HepG2 (cell line): Measurements from ENCODE around the gene ASTN2. TPM values are rescaled to one million over a fixed set of nuclear protein-coding genes. Genes with fewer than 3 reads are reported as not detected.

ENCODE experiments used
- ATAC-seq: fragments of 200-7000 bp; cut with Tn5 transposase; 3 replicates; pipeline ENCODE4 v1.9.1; 2020; ENCODE audit warnings: mild to moderate bottlenecking, moderate library complexity
- BruUV-seq: library from RNA; stranded (reverse); fragments of 400-500 nt; replicated peaks from 2 replicates; lab custom pipeline; 2021; lab: Mats Ljungman, UMichigan
- CTCF ChIA-PET: fragments of 300-600 bp; formaldehyde crosslinking; extraction: SDS; loops from one replicate; lab custom pipeline; 2021; ENCODE audit warnings: low total read pairs, inconsistent platforms, low intra/inter-chr PET ratio; lab: Yijun Ruan, JAX
- POLR2A ChIA-PET: fragments of 350-600 bp; sonication (Branson Sonifier 250); formaldehyde crosslinking; loops from one replicate; lab custom pipeline; 2020; ENCODE audit warnings: antibody characterized with exemption, inconsistent platforms; lab: Yijun Ruan, JAX
- DNase-seq: peaks from one replicate; pipeline ENCODE4 v3.0.0-alpha.2; 2015; ENCODE audit warnings: low spot score
- FAIRE-seq: peaks from 3 replicates; lab custom pipeline; 2011; peaks lifted over from hg19 to GRCh38; lab: Jason Lieb, UNC
- H2AFZ ChIP-seq: one replicate; pipeline ENCODE4 v1.6.1; 2011; ENCODE audit warnings: low read length, inconsistent platforms
- H3K27ac ChIP-seq: fragments of 300-600 bp; 3 replicates; pipeline ENCODE4 v1.8.0; 2011; ENCODE audit warnings: mixed run types, mild to moderate bottlenecking, mixed read lengths, low read length, inconsistent platforms; ENCODE audit not compliant: insufficient read depth; ENCODE audit errors: extremely low read length
- H3K27me3 ChIP-seq, 2 experiments: fragments of 200-600 bp in 1 of 2; 2 replicates in 1 of 2; 3 replicates in 1 of 2; pipeline versions ENCODE4 v1.6.0 to v1.8.0; 2011; ENCODE audit warnings: low read length in 2 of 2, mild to moderate bottlenecking in 2 of 2, moderate library complexity in 2 of 2, inconsistent platforms in 1 of 2; ENCODE audit not compliant: insufficient read depth in 2 of 2, control insufficient read depth in 1 of 2
- H3K36me3 ChIP-seq, 2 experiments: fragments of 200-600 bp in 1 of 2; replicated peaks in 1 of 2; 2 replicates in 1 of 2; 3 replicates in 1 of 2; pipeline versions ENCODE4 v1.5.1 to v1.8.0; 2011; ENCODE audit warnings: low read length in 2 of 2, inconsistent platforms in 1 of 2; ENCODE audit not compliant: insufficient read depth in 2 of 2, control insufficient read depth in 1 of 2
- H3K4me1 ChIP-seq: 2 replicates; pipeline ENCODE4 v1.5.1; 2012; ENCODE audit warnings: low read length, inconsistent platforms; ENCODE audit not compliant: insufficient read depth
- H3K4me2 ChIP-seq: 2 replicates; pipeline ENCODE4 v1.6.0; 2011; ENCODE audit warnings: low read depth, low read length, inconsistent platforms
- H3K4me3 ChIP-seq, 3 experiments: fragments of 200-600 bp in 1 of 3; sonication (generic), shearing (Covaris generic) in 1 of 3; replicated peaks in 1 of 3; 2 replicates each; pipeline ENCODE4 v1.5.1; 2011 to 2016; ENCODE audit warnings: low read length in 3 of 3, inconsistent platforms in 2 of 3, low read depth in 2 of 3, mild to moderate bottlenecking in 2 of 3, control low read depth in 1 of 3, mixed read lengths in 1 of 3; ENCODE audit not compliant: insufficient read depth in 1 of 3
- H3K79me2 ChIP-seq: one replicate; pipeline ENCODE4 v1.6.1; 2011; ENCODE audit warnings: low read length, inconsistent platforms; ENCODE audit not compliant: insufficient read depth
- H3K9ac ChIP-seq: 2 replicates; pipeline ENCODE4 v1.6.0; 2011; ENCODE audit warnings: mild to moderate bottlenecking, low read depth, low read length, inconsistent platforms; ENCODE audit not compliant: insufficient read depth
- H3K9me3 ChIP-seq: 2 replicates; pipeline ENCODE4 v1.5.1; 2012; ENCODE audit warnings: mild to moderate bottlenecking, low read length
- H4K20me1 ChIP-seq: 2 replicates; pipeline ENCODE4 v1.6.0; 2011; ENCODE audit warnings: inconsistent platforms, mild to moderate bottlenecking, low read length, moderate library complexity; ENCODE audit not compliant: insufficient read depth
- AKAP8 ChIP-seq: sonication (generic); formaldehyde crosslinking; IDR thresholded peaks from 2 replicates; pipeline ENCODE4 v1.5.1; 2020; ENCODE audit warnings: mild to moderate bottlenecking, missing genetic modification reagents
- HHEX ChIP-seq: IDR thresholded peaks from 2 replicates; pipeline ENCODE4 v1.6.1; 2016; ENCODE audit warnings: control low read depth
- HNRNPUL1 ChIP-seq: fragments of 200-400 bp; formaldehyde crosslinking; IDR thresholded peaks from 2 replicates; pipeline ENCODE4 v1.6.1; 2017; ENCODE audit warnings: low read depth, mild to moderate bottlenecking, low read length, moderate library complexity
- KAT8 ChIP-seq: IDR thresholded peaks from 2 replicates; pipeline ENCODE4 v1.6.1; 2016; ENCODE audit warnings: missing genetic modification reagents, missing compliant biosample characterization
- MTA3 ChIP-seq: sonication (generic); formaldehyde crosslinking; IDR thresholded peaks from 2 replicates; pipeline ENCODE4 v1.4.0; 2020; ENCODE audit warnings: missing genetic modification reagents
- SMC3 ChIP-seq: IDR thresholded peaks from 2 replicates; pipeline ENCODE4 v1.6.1; 2011; ENCODE audit warnings: low read length, improper control_type of control experiment
- ZKSCAN8 ChIP-seq: IDR thresholded peaks from 2 replicates; pipeline ENCODE4 v1.6.1; 2016; ENCODE audit warnings: borderline replicate concordance, missing genetic modification reagents, missing compliant biosample characterization
- ZNF496 ChIP-seq: sonication (generic); formaldehyde crosslinking; IDR thresholded peaks from 2 replicates; pipeline ENCODE4 v1.8.1; 2023; ENCODE audit warnings: mild to moderate bottlenecking, moderate library complexity, missing genetic modification reagents; ENCODE audit not compliant: insufficient replicate concordance
- ZNF605 ChIP-seq: sonication (generic); formaldehyde crosslinking; IDR thresholded peaks from 2 replicates; pipeline ENCODE4 v1.8.0; 2022; ENCODE audit warnings: mild to moderate bottlenecking, missing genetic modification reagents
- ZNF674 ChIP-seq: sonication (generic); formaldehyde crosslinking; IDR thresholded peaks from 2 replicates; pipeline ENCODE4 v1.5.0; 2020; ENCODE audit warnings: low read depth, mild to moderate bottlenecking, missing genetic modification reagents
- ZNF780A ChIP-seq: sonication (generic); formaldehyde crosslinking; IDR thresholded peaks from 2 replicates; pipeline ENCODE4 v1.8.0; 2022; ENCODE audit warnings: mild to moderate bottlenecking, missing genetic modification reagents, moderate library complexity
- WGBS: methylation state at CpG from one replicate; pipeline ENCODE4 v1.1.6; 2017; ENCODE audit warnings: low lambda C conversion rate; 5-methylcytosine and 5-hydroxymethylcytosine counted together
- in situ Hi-C: cut with HindIII; loops from 2 replicates; pipeline ENCODE4 v1.10.0; 2017; ENCODE audit warnings: low pct_unique_long_range_greater_than_20kb; ENCODE audit not compliant: extremely low pct_ligation_motif_present
- intact Hi-C: fragments of 100-400 bp; cut with micrococcal nuclease; formaldehyde crosslinking; loops from one replicate; pipeline ENCODE4 v1.10.0; 2022; ENCODE audit not compliant: unreplicated experiment
- polyA plus RNA-seq, 8 experiments: library from polyadenylated mRNA; depleted of rRNA in 3 of 8; stranded (reverse) in 7 of 8; unstranded in 1 of 8; fragments of >200 nt; fragmentation: Illumina TruSeq in 4 of 8; extraction: Trizol in 4 of 8; gene quantifications; 2 replicates each; pipeline versions ENCODE4 v1.2.1 to v1.2.3, GENCODE V29; 2011 to 2016; ENCODE audit warnings: low read depth in 4 of 8, missing spikeins in 1 of 8, mixed read lengths in 1 of 8; ENCODE audit not compliant: insufficient read depth in 1 of 8
- total RNA-seq, 5 experiments: library from RNA; depleted of rRNA; stranded (reverse); fragments of >200 nt; fragmentation: Illumina TruSeq; extraction: Trizol; gene quantifications; 2 replicates each; pipeline ENCODE4 v1.2.3, GENCODE V29; 2016; ENCODE audit warnings: low read depth in 1 of 5
- TF ChIP-seq, protein P1 (sequence below): sonication (generic); formaldehyde crosslinking; IDR thresholded peaks from 2 replicates; pipeline ENCODE4 v1.4.0; 2020; ENCODE audit warnings: missing genetic modification reagents, borderline replicate concordance
- TF ChIP-seq, protein P2 (sequence below): sonication (generic); formaldehyde crosslinking; IDR thresholded peaks from 2 replicates; pipeline ENCODE4 v1.5.1; 2020; ENCODE audit warnings: missing genetic modification reagents, mild to moderate bottlenecking, borderline replicate concordance
- TF ChIP-seq, protein P3 (sequence below): sonication (generic); formaldehyde crosslinking; IDR thresholded peaks from 2 replicates; pipeline ENCODE4 v1.8.1; 2023; ENCODE audit warnings: missing genetic modification reagents, inconsistent platforms, borderline replicate concordance
- TF ChIP-seq, protein P4 (sequence below): sonication (generic); formaldehyde crosslinking; IDR thresholded peaks from 2 replicates; pipeline ENCODE4 v1.4.0; 2020; ENCODE audit warnings: missing genetic modification reagents, borderline replicate concordance

Gene ASTN2
- total and polyA plus RNA-seq, 2 of the 13 experiments (the other 11 are each of a cell fraction or from before 2014, with no cell fraction given): 5.2 to 13.5 TPM

DNA sequence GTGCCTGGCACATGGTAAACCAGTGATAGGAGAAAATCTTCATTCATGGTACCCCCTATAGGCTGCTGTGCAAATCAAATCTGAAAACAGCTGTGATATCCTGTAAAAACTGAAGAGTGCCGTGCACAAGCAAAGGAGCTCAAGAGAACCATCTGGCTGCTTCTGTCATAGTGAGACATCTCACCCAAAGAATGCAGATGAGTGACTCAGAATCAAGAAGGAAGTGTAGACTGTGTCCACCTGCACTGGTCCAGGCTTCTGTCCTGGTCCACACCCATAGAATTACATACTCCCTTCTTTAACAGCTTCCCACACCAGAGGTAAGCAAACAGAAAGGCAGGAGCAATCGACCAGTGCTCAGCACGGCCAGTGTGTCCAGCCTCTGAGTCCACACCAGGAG lies 195.9 kb downstream of the ASTN2 start:
- in situ Hi-C loops: no loop called here
- no peaks in the 10 kb centered on the region for H3K79me2 ChIP-seq
- H3K4me3 ChIP-seq: no peak overlapping the region

More for the DNA sequence above, 195.9 kb downstream of the ASTN2 start:
- H3K9me3 ChIP-seq: no peaks in the 10 kb centered on the region
- H3K9ac ChIP-seq: no peak overlapping the region
- H3K4me1 ChIP-seq: no peaks in the 10 kb centered on the region
- DNase-seq (no peak), FAIRE-seq (no peak), ATAC-seq (no peak)
- H3K27ac ChIP-seq: no peak overlapping the region
- no peaks in the 10 kb centered on the region for H3K27me3 ChIP-seq
- POLR2A ChIA-PET: no interaction called here
- intact Hi-C loops: no loop called here
- TF ChIP-seq ZKSCAN8 (CRISPR knock-in tag) (no peak), ZNF674 (no peak), HHEX (CRISPR knock-in tag) (no peak), HNRNPUL1 (no peak), SMC3 (no peak), AKAP8 (CRISPR knock-in tag) (no peak), KAT8 (no peak), ZNF496 (CRISPR knock-in tag) (no peak), ZNF605 (CRISPR knock-in tag) (no peak), ZNF780A (CRISPR knock-in tag) (no peak), MTA3 (CRISPR knock-in tag) (no peak)
- TF ChIP-seq, protein P1, sequence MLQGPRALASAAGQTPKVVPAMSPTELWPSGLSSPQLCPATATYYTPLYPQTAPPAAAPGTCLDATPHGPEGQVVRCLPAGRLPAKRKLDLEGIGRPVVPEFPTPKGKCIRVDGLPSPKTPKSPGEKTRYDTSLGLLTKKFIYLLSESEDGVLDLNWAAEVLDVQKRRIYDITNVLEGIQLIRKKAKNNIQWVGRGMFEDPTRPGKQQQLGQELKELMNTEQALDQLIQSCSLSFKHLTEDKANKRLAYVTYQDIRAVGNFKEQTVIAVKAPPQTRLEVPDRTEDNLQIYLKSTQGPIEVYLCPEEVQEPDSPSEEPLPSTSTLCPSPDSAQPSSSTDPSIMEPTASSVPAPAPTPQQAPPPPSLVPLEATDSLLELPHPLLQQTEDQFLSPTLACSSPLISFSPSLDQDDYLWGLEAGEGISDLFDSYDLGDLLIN (CRISPR knock-in tag): no peak
- TF ChIP-seq, protein P2, sequence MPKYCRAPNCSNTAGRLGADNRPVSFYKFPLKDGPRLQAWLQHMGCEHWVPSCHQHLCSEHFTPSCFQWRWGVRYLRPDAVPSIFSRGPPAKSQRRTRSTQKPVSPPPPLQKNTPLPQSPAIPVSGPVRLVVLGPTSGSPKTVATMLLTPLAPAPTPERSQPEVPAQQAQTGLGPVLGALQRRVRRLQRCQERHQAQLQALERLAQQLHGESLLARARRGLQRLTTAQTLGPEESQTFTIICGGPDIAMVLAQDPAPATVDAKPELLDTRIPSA (CRISPR knock-in tag): no peak
- TF ChIP-seq, protein P3, sequence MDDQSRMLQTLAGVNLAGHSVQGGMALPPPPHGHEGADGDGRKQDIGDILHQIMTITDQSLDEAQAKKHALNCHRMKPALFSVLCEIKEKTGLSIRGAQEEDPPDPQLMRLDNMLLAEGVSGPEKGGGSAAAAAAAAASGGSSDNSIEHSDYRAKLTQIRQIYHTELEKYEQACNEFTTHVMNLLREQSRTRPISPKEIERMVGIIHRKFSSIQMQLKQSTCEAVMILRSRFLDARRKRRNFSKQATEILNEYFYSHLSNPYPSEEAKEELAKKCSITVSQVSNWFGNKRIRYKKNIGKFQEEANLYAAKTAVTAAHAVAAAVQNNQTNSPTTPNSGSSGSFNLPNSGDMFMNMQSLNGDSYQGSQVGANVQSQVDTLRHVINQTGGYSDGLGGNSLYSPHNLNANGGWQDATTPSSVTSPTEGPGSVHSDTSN: no peak
- TF ChIP-seq, protein P4, sequence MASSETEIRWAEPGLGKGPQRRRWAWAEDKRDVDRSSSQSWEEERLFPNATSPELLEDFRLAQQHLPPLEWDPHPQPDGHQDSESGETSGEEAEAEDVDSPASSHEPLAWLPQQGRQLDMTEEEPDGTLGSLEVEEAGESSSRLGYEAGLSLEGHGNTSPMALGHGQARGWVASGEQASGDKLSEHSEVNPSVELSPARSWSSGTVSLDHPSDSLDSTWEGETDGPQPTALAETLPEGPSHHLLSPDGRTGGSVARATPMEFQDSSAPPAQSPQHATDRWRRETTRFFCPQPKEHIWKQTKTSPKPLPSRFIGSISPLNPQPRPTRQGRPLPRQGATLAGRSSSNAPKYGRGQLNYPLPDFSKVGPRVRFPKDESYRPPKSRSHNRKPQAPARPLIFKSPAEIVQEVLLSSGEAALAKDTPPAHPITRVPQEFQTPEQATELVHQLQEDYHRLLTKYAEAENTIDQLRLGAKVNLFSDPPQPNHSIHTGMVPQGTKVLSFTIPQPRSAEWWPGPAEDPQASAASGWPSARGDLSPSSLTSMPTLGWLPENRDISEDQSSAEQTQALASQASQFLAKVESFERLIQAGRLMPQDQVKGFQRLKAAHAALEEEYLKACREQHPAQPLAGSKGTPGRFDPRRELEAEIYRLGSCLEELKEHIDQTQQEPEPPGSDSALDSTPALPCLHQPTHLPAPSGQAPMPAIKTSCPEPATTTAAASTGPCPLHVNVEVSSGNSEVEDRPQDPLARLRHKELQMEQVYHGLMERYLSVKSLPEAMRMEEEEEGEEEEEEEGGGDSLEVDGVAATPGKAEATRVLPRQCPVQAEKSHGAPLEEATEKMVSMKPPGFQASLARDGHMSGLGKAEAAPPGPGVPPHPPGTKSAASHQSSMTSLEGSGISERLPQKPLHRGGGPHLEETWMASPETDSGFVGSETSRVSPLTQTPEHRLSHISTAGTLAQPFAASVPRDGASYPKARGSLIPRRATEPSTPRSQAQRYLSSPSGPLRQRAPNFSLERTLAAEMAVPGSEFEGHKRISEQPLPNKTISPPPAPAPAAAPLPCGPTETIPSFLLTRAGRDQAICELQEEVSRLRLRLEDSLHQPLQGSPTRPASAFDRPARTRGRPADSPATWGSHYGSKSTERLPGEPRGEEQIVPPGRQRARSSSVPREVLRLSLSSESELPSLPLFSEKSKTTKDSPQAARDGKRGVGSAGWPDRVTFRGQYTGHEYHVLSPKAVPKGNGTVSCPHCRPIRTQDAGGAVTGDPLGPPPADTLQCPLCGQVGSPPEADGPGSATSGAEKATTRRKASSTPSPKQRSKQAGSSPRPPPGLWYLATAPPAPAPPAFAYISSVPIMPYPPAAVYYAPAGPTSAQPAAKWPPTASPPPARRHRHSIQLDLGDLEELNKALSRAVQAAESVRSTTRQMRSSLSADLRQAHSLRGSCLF (CRISPR knock-in tag): no peak
- H3K4me2 ChIP-seq: no peak overlapping the region
- no peaks in the 10 kb centered on the region for H3K36me3 ChIP-seq
- WGBS: 0% methylated on average over 3 of the region's 3 CpGs
- H2AFZ ChIP-seq: no peak overlapping the region
- no TSS peak for BruUV-seq
- CTCF ChIA-PET: no interaction called here
- H4K20me1 ChIP-seq: no peaks in the 10 kb centered on the region
